Measurements from ENCODE around the gene RGL2. TPM values are rescaled to one million over a fixed set of nuclear protein-coding genes. Genes with fewer than 3 reads are reported as not detected.

The RGL2 gene
- total and polyA plus RNA-seq, 8 donors = 83.3 to 157 (median 137) TPM

GRCh38 chr6:33279971-33280511 is 18.7 kb downstream of the RGL2 start:
- Histone ChIP-seq H3K27me3 (no peaks in the 10 kb centered on the region), H3K9me3 (no peaks in the 10 kb centered on the region), H3K36me3 (peaks cover 0 to 89% of the 10 kb centered on the region in 2 donors), H3K27ac (peak overlapping the region in 1 of 2 donors; percentile 6), H3K4me1 (peaks cover 9 to 49% of the 10 kb centered on the region in 2 donors), H3K4me3 (no peak overlapping the region)
- TF ChIP-seq, protein P1, sequence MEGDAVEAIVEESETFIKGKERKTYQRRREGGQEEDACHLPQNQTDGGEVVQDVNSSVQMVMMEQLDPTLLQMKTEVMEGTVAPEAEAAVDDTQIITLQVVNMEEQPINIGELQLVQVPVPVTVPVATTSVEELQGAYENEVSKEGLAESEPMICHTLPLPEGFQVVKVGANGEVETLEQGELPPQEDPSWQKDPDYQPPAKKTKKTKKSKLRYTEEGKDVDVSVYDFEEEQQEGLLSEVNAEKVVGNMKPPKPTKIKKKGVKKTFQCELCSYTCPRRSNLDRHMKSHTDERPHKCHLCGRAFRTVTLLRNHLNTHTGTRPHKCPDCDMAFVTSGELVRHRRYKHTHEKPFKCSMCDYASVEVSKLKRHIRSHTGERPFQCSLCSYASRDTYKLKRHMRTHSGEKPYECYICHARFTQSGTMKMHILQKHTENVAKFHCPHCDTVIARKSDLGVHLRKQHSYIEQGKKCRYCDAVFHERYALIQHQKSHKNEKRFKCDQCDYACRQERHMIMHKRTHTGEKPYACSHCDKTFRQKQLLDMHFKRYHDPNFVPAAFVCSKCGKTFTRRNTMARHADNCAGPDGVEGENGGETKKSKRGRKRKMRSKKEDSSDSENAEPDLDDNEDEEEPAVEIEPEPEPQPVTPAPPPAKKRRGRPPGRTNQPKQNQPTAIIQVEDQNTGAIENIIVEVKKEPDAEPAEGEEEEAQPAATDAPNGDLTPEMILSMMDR (IDR thresholded peaks at IDR 0.05) = no peak
- ATAC-seq (no peak), DNase-seq (peak in 1 of 4 donors; percentile 21)
- intact Hi-C loops (cut with DNase I) = no loop called here

GRCh38 chr6:33279257-33279695 is 19.5 kb downstream of the RGL2 start:
- peaks cover 0 to 89% of the 10 kb centered on the region in 2 donors for H3K36me3 ChIP-seq
- TF ChIP-seq, protein P1 (IDR thresholded peaks at IDR 0.05) = no peak
- intact Hi-C loops (cut with DNase I) = no loop called here
- H3K9me3 ChIP-seq = no peaks in the 10 kb centered on the region
- H3K4me3 ChIP-seq = no peak overlapping the region
- peak overlapping the region in 1 of 2 donors; percentile 6 for H3K27ac ChIP-seq
- no peak for DNase-seq
- no peak for ATAC-seq
- H3K4me1 ChIP-seq = peaks cover 17 to 57% of the 10 kb centered on the region in 2 donors
- H3K27me3 ChIP-seq = no peaks in the 10 kb centered on the region

DNA sequence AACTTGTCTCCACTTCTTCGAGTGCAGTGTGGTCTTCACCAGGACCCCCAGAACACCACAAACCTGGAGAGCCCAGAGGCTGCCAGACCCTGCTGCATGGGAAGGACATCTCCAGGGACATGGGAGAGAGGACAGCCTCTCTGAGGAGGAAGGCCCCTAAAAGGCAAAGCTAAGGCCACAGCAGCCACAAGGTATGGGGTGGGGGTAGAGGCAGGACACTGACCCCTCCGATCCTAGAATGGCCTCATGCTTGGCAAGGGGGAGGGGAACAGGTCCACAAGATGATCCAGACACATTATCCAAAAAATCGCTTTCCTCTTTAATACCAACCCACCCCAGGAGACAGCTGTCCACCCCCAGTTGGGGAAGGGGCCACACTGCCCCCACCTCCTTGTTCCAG is 19.9 kb downstream of the RGL2 start:
- Histone ChIP-seq H3K4me1 (peaks cover 22 to 61% of the 10 kb centered on the region in 2 donors), H3K4me3 (no peak overlapping the region), H3K27me3 (no peaks in the 10 kb centered on the region), H3K36me3 (peaks cover 0 to 89% of the 10 kb centered on the region in 2 donors), H3K27ac (peak overlapping the region in 1 of 2 donors; percentile 6), H3K9me3 (no peaks in the 10 kb centered on the region)
- intact Hi-C loops (cut with DNase I) = no loop called here
- TF ChIP-seq, protein P1 (IDR thresholded peaks at IDR 0.05) = no peak
- DNase-seq (no peak), ATAC-seq (no peak)

- peak overlapping the region in 1 of 2 donors; percentile 72 for H3K4me3 ChIP-seq
- no peaks in the 10 kb centered on the region for H3K9me3 ChIP-seq
- DNase-seq (no peak), ATAC-seq (no peak)
- TF ChIP-seq, protein P1 (IDR thresholded peaks at IDR 0.05) = no peak
- peak overlapping the region in 1 of 2 donors; percentile 98 for H3K27ac ChIP-seq
- no peaks in the 10 kb centered on the region for H3K27me3 ChIP-seq
- intact Hi-C loops (cut with DNase I) = no loop called here
- peaks cover 0 to 89% of the 10 kb centered on the region in 2 donors for H3K36me3 ChIP-seq
- H3K4me1 ChIP-seq = peaks cover 26 to 66% of the 10 kb centered on the region in 2 donors
Observed at GRCh38 chr6:33278392-33278741, 20.4 kb downstream of the RGL2 start.

- Histone ChIP-seq H3K4me3 (peak overlapping the region; percentile 72 to 76), H3K27me3 (no peaks in the 10 kb centered on the region), H3K4me1 (peaks cover 32 to 71% of the 10 kb centered on the region in 2 donors), H3K36me3 (peaks cover 0 to 86% of the 10 kb centered on the region in 2 donors), H3K27ac (peak overlapping the region; percentile 91 to 98), H3K9me3 (no peaks in the 10 kb centered on the region)
- intact Hi-C loops (cut with DNase I) = no loop called here
- ATAC-seq (no peak), DNase-seq (no peak)
- TF ChIP-seq, protein P1 (IDR thresholded peaks at IDR 0.05) = no peak
Observed at GRCh38 chr6:33277663-33278391, 20.9 kb downstream of the RGL2 start.
